ENCODE data around the gene CENPH.

DNA sequence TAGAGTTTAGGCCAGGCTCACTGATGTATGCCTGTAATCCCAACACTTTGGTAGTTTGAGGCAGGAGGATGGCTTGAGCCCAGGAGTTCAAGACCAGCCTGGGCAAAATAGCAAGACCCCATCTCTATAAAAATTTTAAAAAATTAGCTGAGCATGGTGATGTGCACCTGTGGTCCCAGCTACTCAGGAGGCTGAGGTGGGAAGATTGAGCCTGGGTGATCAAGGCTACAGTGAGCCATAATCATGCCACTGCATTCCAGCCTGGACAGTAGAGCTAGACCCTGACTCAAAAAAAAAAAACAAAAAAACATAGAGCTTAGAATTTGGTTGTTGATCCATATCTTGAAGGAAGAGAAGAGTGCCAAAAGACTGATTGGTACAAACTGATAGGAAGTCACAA, 30.6 kb downstream of the CENPH start:
- TF ChIP-seq, protein P1, sequence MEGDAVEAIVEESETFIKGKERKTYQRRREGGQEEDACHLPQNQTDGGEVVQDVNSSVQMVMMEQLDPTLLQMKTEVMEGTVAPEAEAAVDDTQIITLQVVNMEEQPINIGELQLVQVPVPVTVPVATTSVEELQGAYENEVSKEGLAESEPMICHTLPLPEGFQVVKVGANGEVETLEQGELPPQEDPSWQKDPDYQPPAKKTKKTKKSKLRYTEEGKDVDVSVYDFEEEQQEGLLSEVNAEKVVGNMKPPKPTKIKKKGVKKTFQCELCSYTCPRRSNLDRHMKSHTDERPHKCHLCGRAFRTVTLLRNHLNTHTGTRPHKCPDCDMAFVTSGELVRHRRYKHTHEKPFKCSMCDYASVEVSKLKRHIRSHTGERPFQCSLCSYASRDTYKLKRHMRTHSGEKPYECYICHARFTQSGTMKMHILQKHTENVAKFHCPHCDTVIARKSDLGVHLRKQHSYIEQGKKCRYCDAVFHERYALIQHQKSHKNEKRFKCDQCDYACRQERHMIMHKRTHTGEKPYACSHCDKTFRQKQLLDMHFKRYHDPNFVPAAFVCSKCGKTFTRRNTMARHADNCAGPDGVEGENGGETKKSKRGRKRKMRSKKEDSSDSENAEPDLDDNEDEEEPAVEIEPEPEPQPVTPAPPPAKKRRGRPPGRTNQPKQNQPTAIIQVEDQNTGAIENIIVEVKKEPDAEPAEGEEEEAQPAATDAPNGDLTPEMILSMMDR (IDR thresholded peaks at IDR 0.05) = no peak
- no peak for TF ChIP-seq POLR2AphosphoS5 (IDR thresholded peaks at IDR 0.05)
- TF ChIP-seq EP300 (IDR thresholded peaks at IDR 0.05) = no peak
- no peak for TF ChIP-seq POLR2A (IDR thresholded peaks at IDR 0.05)

Measured in gastroesophageal sphincter (tissue), 3 donors.